GM18867 (cell line): Measurements from ENCODE around the gene LRP3.
"Not testable (repeated sequence)": the region's sequence is repeated elsewhere in the genome, so short reads cannot be mapped to it uniquely, and the experiment has no call there.

ENCODE experiments used
- ATAC-seq: cut with Tn5 transposase; IDR thresholded peaks from one replicate; pipeline ENCODE4 v1.9.1; 2021; ENCODE audit warnings: mild to moderate bottlenecking, moderate library complexity; ENCODE audit not compliant: unreplicated experiment

LRP3 gene

DNA sequence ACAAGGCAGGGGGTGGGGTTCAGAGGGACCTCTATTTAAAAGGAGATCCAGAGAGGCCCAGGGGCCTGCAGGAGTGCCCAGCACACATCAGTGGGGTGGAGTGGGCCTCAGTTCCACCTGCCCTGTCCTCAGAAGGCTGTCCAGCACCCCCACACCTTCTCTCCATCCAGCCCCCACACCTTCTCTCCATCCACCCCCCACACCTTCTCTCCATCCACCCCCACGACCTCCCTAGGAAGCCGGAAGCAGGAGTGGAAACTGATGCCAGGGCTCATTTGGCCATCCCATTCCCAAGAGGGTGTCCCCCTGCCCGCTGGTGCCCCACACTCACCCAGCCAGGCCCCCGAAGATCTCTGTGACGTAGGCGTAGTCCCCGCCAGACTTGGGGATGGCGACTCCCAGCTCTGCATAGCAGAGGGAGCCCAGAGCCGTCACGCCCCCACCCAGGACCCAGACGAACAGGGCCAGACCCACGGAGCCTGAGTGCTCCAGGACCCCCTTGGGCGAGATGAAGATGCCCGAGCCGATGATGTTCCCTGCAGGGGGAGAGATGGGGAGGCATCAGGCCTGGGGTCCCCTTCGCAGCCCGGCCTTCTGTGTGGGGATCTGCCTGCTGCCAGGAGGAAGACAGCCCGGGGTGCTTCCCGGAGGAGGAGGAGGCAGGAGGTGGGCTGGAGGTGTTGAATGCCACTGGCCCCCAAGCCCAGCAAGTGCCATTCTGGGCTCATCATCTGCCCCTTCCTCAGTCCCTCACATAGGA is 21.5 kb downstream of the LRP3 start:
- no peak for ATAC-seq

DNA sequence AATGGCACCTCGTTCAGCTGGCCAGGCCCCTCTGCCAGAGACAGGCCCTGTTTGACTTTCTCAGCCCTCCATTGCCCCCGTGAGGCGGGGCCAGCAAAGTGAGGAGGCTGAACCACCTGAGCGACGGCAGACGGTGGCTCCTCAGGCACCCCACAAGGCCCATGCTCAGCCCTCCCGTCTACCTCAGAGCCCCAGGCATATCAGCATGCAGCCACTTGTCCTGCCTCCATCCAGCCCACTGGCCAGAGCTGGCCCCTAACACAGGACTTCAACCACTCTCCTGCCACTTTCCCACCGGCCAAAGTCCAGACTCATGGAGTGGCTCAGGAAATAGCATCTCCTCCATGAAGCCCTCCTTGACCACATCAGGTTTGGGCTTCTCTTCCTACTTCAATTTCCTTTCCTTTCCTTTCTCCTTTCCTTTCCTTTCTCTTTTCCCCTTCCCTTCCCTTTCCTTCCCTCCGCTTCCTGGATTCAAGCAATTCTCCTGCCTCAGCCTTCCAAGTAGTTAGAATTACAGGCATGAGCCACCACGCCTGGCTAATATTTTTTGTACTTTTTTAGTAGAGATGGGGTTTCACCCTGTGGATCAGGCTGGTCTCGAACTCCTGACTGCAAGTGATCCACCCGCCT is 22.2 kb downstream of the LRP3 start:
- no peak for ATAC-seq

DNA sequence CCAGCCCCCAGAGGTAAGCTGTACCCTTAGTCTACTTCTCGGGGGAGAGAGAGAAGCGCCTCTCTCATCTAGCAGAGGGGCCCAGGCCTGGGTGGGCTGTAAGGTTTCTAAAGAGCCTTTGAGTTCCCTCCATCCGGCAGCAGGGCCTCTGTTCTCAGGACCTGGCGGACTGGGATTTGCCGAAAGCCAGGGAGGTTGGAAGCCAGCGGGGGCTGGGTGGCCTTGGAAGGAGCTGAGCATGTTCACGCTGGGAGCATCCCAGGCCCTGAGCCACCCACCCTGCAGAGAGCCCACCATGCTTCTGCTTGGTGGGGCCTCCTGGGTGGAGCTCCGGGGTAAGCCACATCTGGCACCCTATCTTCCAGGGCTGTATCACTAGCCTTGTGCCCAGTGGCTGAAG is 23.8 kb downstream of the LRP3 start:
- no peak for ATAC-seq

DNA sequence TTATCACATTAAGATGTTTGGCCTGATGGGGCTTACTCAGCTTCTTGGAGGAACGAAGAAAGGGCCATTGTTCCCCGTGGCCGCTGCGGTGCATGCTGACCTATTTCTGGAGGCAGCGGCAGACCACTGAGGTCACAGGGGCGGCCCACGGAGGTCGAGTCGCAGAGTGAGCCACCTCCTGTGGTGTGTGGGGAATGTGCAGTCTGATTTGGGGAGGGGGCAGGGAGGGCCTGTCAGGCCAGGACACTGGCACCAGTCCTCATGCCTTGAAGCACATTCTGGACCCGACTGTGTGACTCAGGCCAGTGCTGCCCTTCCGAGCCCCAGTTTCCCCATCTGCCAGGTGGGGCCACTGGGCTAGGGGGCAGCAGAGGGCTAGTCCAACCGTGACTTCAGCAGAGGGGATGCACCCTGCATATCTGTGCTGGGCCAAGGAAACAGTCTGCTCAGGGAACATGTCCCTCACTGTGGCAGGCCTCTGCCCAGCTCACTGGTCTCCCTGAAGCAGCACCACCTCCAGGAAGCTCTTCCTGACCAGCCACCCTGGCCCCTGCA is 25.2 kb downstream of the LRP3 start:
- no peak for ATAC-seq

DNA sequence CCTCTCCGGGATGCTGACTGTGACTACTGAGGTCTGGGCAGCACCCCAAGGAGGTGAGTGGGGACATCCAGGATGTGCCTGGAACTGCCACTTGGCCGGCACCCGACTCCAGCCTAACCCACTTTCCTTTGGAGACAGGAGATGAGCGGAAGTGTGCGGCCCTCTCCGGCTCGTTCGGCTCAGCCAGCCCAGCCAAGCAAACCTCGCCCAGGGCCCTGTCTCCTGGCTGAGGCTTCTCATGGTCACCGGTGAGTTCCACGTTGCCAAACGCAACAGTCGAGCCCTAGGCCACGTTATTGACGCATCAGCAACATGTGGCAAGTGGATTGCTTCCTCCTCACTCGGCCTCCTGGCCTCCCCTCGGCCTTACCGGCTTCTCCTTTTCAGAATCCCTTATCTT is 26.0 kb downstream of the LRP3 start:
- no peak for ATAC-seq

DNA sequence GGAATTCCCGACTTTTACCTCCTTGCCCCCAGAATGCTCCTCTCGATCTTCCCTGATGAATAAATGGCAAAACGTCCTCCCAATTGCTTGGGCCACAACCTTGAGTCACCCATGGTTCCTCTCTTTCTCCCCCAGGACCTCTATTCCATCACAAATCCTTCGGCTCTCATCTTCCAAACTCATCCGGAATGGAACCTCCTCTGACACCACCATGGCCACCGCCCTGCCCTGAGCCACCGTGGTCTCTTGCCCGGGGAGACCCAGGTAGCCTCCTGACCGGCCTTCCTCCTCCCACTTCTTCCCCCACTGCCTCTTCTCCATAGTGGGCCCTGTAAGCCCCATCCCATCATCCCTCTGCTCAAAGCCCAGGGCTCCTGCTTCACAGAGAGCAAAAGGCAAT is 26.6 kb downstream of the LRP3 start:
- no peak for ATAC-seq

DNA sequence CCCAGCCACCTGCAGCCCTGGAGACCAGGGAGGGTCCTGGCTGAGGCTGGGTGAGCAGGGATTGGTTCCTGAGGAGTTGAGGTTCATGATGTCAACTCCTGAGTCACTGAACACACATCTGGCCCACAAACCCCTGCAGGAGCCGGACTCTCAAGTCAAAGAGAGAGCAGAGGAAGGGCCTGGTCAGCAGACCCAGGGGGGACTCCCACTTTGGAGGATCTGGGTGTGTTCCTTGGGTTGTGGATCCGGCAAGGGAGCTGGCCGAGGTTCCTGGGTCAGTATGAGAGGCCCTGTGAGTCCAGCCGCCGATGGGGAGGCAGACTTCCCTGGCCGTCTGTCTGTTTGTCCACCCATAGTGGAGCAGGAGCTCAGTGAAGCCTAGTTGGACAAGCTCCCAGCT is 27.5 kb downstream of the LRP3 start:
- no peak for ATAC-seq

DNA sequence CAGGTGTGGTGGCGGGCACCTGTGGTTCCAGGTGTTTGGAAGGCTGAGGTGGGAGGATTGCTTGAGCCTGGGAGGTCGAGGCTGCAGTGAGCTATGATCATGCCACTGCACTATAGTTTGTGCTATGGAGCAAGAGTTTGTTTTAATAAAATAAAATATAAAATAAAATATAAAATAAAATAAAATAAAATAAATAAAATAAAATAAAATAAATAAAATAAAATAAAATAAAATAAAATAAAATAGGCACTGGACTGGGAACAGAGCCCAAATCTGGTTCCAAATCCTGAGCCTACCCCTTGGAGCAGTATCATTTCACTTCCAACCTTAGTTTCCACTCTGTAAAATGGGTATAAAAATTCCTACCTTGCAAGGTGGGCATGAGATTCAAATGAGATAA is 28.1 kb downstream of the LRP3 start:
- ATAC-seq: not testable (repeated sequence)

DNA sequence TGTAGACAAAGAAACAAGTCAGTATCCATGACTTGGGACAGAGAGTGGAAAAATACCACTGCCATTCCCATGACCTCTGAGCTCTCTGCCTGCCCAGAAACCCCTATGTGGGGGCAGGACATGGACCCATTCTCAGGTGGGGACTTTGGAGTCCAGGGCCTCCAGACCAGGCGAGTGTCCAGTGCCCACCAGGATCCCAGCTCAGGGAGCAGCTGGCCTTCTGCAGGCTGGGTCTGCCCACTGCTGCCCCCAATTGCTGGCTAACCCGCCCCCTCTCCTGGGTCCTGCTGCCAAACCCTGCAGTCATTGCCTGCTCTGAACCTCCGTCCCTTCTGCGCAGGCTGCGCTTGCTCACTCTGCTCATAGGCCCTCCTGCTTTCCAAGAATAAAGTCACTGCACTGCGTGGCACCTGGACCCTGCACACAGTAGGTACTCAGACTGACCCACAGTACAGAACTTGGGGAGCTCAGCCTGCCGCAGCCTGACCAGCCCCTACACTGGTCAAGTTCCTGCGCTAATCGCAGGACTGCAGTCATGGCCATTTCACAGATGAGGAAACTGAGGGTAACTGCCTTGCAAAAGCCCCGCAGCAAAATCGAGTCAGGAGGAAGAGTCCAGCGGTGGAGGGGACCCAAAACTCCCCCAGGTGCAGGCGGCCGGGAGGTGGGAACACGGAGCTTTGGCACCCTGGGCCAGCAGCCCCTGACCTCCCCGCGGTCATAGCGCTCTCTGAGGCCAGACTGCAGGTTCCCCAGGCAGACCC is 30.7 kb downstream of the LRP3 start:
- ATAC-seq: no peak

DNA sequence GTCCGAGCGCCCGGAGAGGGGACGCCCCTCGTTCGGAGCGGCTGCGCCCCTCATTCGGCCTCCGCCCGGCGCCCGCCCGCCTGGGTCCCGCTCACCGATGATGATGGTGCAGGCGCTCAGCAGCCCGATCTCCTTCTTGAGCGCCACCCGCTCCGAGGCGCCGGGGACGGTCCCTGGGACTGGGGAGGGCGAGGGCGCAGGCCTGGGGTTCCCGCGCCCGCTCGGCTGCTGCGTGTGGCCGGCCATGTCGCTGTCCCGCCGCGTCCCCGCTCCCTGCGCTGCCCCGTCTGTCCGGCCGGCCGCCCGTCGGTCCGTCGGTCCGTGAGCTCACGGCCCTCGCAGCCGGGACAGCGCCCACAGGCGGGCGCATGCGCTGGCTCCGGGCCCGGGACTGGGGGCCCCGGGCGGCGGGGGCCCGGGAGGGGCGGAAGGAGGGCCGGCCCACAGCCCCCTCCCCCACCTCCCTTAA is 31.4 kb downstream of the LRP3 start, which contains the start of gene SLC7A10:
Gene SLC7A10 (minus strand): TSS at position 393 of the 469 bp plus-strand sequence. CDS start 147 bp downstream, at position 246.
- no peak for ATAC-seq

DNA sequence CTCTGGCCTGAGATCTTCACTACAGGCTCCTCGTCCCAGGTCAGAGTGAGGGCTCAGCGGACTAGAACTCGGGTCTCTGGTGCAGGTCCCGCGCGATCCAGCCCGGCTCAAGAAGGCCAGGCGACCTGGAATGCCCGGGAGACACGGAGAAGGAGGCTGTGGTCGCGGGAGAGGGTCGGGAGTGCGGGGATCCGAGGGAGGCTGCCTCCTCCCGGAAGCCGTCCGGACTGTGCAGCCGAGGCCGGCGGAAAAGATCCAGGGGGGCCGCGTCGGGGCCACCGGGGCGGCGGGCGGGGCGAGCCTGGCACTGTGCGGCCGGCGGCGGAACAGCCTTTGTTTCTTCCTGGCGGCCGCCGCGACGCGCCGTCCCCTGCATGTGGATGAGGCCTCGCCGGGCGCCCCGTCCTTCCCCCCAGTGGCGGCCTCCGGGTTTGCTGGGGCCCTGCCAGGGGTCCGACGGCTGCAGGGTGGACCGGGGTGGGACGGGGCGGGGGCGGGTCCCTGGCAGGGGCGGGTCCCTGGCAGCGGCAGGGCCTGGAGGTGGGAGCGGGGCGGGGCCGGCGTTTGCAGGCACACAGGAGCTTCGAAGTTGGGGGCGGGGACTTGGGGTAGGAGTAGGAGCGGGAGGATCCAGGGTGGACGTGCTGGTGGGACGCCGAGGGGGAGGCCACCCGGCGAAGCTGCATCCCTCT is 32.6 kb downstream of the LRP3 start:
- ATAC-seq: no peak

DNA sequence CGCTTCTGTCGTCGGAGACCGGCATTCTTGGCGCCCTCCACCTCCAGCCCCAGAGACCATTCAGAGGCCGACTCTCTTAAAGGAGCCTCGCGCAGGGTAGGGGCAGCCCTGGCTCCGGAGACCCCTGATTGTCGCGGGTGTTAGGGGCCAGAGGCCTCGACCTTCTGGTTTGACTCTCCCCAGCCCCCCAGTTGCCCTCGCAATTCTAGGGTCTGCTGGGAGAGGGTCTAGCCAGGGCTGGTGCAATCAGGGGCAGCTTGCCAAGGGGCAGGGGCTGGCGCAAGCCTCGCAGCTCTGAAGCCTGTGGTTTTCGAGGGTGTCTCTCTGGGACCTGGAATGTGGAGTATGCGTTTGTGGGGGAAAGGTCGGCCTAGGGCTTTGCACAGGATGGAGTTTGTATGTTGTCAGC is 33.1 kb downstream of the LRP3 start:
- no peak for ATAC-seq

DNA sequence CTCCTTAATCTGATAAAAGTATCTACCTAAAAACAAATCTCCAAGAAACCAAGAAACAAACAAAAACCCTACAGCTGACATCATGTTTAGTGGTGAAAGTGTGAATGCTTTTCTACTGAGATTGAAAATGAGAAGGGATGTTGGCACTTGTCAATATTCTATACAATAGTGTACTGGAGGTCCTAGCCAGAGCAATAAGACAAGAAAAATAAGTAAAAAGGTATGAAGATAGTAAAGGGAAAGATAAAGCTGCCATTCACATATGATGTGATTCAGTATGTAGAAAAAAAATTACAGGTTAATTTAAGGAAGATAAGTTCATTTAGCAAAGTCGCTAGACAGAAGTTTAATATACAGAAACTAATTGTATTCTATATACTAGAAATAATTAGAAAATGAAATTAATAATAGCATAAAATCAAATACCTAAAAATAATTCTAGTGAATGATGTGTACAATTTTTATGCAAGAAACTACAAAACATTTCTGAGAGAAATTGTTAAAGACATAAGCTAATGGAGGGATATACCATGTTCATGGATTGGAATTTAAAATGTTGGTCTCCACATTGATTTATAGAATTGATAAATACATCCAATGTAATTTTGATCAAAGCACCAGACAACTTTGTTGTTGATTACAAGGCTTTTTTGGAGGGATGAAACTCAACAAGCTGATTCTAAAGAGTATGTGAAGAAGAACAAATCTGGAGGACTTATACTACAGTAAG is 33.9 kb downstream of the LRP3 start:
- no peak for ATAC-seq

DNA sequence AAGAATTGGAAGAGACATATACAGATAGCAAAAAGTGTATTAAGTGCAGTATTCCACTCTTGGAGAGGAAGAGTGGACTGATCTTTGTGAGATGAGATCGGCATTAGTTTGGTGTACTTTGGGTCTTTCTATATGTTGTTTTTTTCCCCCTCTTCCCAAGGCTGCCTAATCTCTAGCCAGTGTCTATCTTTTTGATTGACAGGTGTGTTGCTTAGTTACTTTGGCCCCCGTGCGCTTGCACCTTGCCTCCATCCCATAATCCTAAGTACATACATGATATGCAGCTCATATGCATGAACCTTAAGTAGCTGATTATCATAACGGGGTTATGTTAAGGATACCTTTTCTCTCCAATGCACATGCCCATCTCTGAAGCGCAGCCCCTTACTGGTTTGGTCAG is 35.8 kb downstream of the LRP3 start:
- no peak for ATAC-seq

DNA sequence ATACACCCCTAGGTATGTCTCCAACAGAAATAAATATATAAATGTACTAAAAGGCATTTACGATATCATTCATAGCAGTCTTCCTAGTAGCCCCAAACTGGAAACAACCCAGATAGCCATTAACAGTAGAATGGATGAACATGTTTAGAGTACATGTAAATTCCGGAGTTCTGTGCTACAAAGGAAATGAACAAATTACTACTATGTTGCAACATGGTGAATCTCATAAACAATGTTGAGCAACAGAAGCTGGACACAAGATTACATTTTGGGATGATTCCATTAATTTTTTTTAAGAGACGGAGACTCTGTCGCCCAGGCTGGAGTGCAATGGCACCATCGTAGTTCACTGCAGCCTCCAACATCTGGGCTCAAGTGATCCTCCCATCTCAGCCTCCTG is 37.4 kb downstream of the LRP3 start:
- no peak for ATAC-seq

DNA sequence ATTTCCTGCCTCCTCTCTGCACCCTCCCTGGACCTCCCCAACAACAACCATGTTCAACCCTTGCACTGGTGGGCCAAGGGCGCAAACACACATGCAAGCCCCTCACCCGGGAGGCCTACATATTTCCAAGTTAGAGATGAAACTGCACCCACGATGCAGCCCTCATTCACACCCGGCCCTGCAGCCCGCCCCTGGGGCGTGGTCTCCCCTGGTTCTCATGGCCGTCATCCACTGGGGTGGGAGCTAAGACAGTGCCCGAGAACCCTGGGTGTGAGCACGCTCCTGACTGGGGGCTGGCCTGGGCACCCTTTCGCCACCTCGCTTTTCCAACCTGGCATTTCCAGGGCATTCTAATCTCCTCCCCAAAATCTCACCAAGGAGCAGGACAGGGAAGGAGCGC is 38.5 kb downstream of the LRP3 start:
- ATAC-seq: no peak

DNA sequence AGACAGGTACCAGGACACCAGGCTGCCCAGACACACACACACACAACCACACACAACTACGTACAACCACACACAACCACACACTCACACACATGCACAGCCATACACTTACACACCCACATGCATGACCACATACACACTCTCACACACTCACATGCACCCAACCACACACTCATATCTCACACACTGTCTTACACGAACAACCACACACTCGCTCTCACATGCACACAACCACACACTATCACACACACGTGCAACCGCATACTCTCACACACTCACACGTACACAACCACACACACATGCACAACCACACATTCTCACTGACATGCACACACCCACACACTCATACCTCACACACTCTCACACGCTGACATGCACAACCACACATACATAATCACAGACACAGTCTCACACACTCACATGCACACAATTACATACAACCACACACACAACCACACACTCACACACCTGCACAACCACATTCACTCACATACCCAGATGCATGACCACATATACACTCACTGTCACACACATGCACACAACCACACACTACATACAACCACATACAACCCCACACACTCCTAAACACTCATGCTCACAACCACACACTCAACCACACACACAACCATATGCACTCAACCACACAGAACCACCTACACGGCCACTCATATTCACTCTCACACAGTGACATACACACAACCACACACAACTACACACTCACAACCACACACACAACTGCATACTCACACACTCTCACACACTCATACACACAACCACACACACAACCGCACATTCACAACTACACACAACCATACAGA is 39.1 kb downstream of the LRP3 start:
- no peak for ATAC-seq

DNA sequence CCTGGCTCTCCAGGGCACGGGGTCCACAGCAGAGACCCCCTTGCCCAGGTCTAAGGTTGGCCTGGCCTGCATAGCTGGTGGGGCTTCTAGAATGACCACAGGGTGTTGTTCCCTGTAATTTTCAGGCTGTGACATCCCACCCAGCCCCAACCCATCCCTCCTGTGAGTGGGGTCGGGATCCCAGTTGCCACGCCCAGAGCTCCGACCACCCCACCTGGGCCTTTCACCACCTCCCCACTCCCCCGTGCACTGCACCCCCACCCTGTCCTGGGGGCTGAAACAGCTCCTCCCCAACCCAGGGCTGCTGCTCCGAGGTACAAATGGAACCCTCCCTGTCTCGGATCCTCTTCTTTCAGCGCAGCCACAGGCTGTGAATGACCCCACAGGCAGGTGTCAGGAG is 40.0 kb downstream of the LRP3 start:
- ATAC-seq: no peak

DNA sequence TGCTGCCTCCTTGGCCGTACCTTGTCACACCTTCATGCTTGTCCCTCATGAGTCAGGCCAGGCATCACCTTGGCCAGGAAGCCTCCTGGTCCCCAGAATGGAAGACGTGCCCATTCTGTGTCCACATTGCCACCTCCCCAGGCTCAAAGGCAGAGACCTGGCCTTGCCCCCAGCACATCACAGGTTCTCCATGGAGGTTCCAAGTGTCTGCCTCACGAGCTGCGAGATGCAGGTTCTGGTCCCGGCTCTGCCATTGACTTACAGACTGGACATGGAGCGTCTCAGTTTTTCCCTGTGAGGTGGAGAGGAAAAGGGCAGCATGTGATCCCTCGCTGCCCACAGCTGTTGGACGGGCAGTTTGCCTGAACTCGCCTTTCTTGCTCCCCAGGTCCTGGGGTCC is 40.6 kb downstream of the LRP3 start:
- no peak for ATAC-seq
